SU-DHL-6 (cell line): ENCODE data around the gene FBXO41.

Experiments
- H2AFZ ChIP-seq: fragments of 200-600 bp; sonication (generic); 2 replicates; pipeline ENCODE4 v1.6.1; 2014; ENCODE audit warnings: low read depth, mild to moderate bottlenecking, moderate library complexity, mixed read lengths, antibody characterized with exemption, low read length; ENCODE audit not compliant: severe bottlenecking
- H3F3A ChIP-seq: fragments of 200-600 bp; shearing (Covaris generic); 2 replicates; pipeline ENCODE4 v1.6.0; 2016; ENCODE audit warnings: antibody characterized with exemption, mild to moderate bottlenecking; ENCODE audit not compliant: insufficient read depth
- H3K27ac ChIP-seq: fragments of 200-600 bp; sonication (generic); 2 replicates; pipeline ENCODE4 v1.5.1; 2016; ENCODE audit warnings: low read depth, mild to moderate bottlenecking, low read length, moderate library complexity, mixed read lengths
- H3K27me3 ChIP-seq: fragments of 200-600 bp; sonication (generic), shearing (Covaris generic); 2 replicates; pipeline ENCODE4 v1.6.0; 2014; ENCODE audit warnings: mild to moderate bottlenecking, low read length
- H3K36me3 ChIP-seq: fragments of 200-600 bp; sonication (generic); 2 replicates; pipeline ENCODE4 v1.6.1; 2014; ENCODE audit warnings: mild to moderate bottlenecking, low read length, mixed read lengths
- H3K4me2 ChIP-seq: fragments of 300-600, 200-600 bp; shearing (Covaris generic), sonication (generic); 2 replicates; pipeline ENCODE4 v1.6.0; 2014; ENCODE audit warnings: low read length, low read depth, mild to moderate bottlenecking; ENCODE audit not compliant: poor library complexity, severe bottlenecking
- H3K4me3 ChIP-seq: fragments of 200-600 bp; sonication (generic); 2 replicates; pipeline ENCODE4 v1.5.1; 2014; ENCODE audit warnings: antibody characterized with exemption, low read length, mild to moderate bottlenecking, mixed read lengths; ENCODE audit not compliant: insufficient read depth, poor library complexity, severe bottlenecking
- H3K79me2 ChIP-seq: fragments of 200-600 bp; sonication (generic); 2 replicates; pipeline ENCODE4 v1.6.1; 2014; ENCODE audit warnings: mild to moderate bottlenecking, low read length, moderate library complexity; ENCODE audit not compliant: insufficient read depth
- H3K9ac ChIP-seq: fragments of 200-600 bp; sonication (generic); 2 replicates; pipeline ENCODE4 v1.7.0; 2014; ENCODE audit warnings: mild to moderate bottlenecking, low read length
- H3K9me2 ChIP-seq: fragments of 200-600 bp; sonication (generic); replicated peaks from 2 replicates; pipeline ENCODE4 v1.6.1; 2014; ENCODE audit warnings: low read length; ENCODE audit not compliant: insufficient read depth
- H3K9me3 ChIP-seq: fragments of 200-600 bp; sonication (generic); 2 replicates; pipeline ENCODE4 v1.6.1; 2014; ENCODE audit warnings: low read length, mixed read lengths; ENCODE audit not compliant: insufficient read depth
- H4K20me1 ChIP-seq: fragments of 200-600 bp; sonication (generic); 2 replicates; pipeline ENCODE4 v1.6.1; 2014; ENCODE audit warnings: low read depth, mild to moderate bottlenecking, antibody characterized with exemption, low read length, moderate library complexity, mixed read lengths
- EZH2phosphoT487 ChIP-seq: fragments of 200-600 bp; sonication (generic), shearing (Covaris generic); conservative IDR thresholded peaks from 2 replicates; pipeline ENCODE4 v1.6.1; 2018; ENCODE audit warnings: mild to moderate bottlenecking, antibody characterized with exemption, low read length, moderate library complexity, mixed read lengths
- TF ChIP-seq, protein P1 (sequence below): fragments of 200-600 bp; sonication (generic); IDR thresholded peaks from one replicate; pipeline ENCODE4 v1.5.1; 2017; ENCODE audit warnings: antibody characterized with exemption, mild to moderate bottlenecking, low read length, moderate library complexity; ENCODE audit not compliant: insufficient read depth, poor library complexity, severe bottlenecking

The FBXO41 gene

GRCh38 chr2:73257425-73258125 lies 26.7 kb downstream of the FBXO41 start:
- Histone ChIP-seq H3F3A (peaks cover 20% of the 10 kb centered on the region), H3K4me3 (no peak overlapping the region), H3K4me2 (no peak overlapping the region), H3K79me2 (no peaks in the 10 kb centered on the region), H3K27ac (no peak overlapping the region), H3K36me3 (no peaks in the 10 kb centered on the region; the same call in 1 of the 2 replicates), H3K9me2 (no peaks in the 10 kb centered on the region), H3K9ac (no peak overlapping the region), H3K9me3 (no peaks in the 10 kb centered on the region), H4K20me1 (no peaks in the 10 kb centered on the region; the same call in 1 of the 2 replicates), H2AFZ (no peak overlapping the region), H3K27me3 (no peaks in the 10 kb centered on the region)
- TF ChIP-seq, protein P1, sequence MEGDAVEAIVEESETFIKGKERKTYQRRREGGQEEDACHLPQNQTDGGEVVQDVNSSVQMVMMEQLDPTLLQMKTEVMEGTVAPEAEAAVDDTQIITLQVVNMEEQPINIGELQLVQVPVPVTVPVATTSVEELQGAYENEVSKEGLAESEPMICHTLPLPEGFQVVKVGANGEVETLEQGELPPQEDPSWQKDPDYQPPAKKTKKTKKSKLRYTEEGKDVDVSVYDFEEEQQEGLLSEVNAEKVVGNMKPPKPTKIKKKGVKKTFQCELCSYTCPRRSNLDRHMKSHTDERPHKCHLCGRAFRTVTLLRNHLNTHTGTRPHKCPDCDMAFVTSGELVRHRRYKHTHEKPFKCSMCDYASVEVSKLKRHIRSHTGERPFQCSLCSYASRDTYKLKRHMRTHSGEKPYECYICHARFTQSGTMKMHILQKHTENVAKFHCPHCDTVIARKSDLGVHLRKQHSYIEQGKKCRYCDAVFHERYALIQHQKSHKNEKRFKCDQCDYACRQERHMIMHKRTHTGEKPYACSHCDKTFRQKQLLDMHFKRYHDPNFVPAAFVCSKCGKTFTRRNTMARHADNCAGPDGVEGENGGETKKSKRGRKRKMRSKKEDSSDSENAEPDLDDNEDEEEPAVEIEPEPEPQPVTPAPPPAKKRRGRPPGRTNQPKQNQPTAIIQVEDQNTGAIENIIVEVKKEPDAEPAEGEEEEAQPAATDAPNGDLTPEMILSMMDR: no peak
- no peak for TF ChIP-seq EZH2phosphoT487

GRCh38 chr2:73257021-73257420 lies 27.3 kb downstream of the FBXO41 start:
- Histone ChIP-seq H3K27ac (no peak overlapping the region), H4K20me1 (no peaks in the 10 kb centered on the region; the same call in 1 of the 2 replicates)

DNA sequence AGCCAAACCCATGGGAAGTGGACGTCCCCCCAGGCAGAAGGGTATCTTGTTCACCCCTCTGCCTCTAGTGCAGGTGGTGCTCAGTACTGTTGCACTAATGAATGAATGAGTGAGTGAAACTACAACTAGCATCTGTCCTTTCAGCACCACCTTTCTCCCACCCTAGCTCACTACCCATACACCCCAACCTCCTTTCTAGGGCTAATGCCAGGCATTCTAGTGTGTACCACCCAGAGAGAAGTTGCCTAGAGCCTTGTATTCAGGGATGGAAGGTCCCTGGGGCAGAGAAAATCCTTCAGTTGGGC lies 27.7 kb downstream of the FBXO41 start:
- peaks cover 20% of the 10 kb centered on the region for H3F3A ChIP-seq
- TF ChIP-seq, protein P1: no peak
- no peak for TF ChIP-seq EZH2phosphoT487
- no peak overlapping the region for H2AFZ ChIP-seq
- no peak overlapping the region for H3K9ac ChIP-seq
- no peaks in the 10 kb centered on the region for H3K27me3 ChIP-seq
- H3K4me2 ChIP-seq: no peak overlapping the region
- H3K4me3 ChIP-seq: no peak overlapping the region
- no peaks in the 10 kb centered on the region for H3K9me2 ChIP-seq
- H3K79me2 ChIP-seq: no peaks in the 10 kb centered on the region
- H3K27ac ChIP-seq: no peak overlapping the region
- no peaks in the 10 kb centered on the region; the same call in 1 of the 2 replicates for H3K36me3 ChIP-seq
- H4K20me1 ChIP-seq: no peaks in the 10 kb centered on the region; the same call in 1 of the 2 replicates
- H3K9me3 ChIP-seq: no peaks in the 10 kb centered on the region

More at GRCh38 chr2:73257021-73257420, 27.3 kb downstream of the FBXO41 start:
- no peaks in the 10 kb centered on the region for H3K79me2 ChIP-seq
- H2AFZ ChIP-seq: no peak overlapping the region
- TF ChIP-seq EZH2phosphoT487: no peak
- TF ChIP-seq, protein P1: no peak
- no peaks in the 10 kb centered on the region; the same call in 1 of the 2 replicates for H3K36me3 ChIP-seq
- no peaks in the 10 kb centered on the region for H3K9me3 ChIP-seq
- H3K27me3 ChIP-seq: no peaks in the 10 kb centered on the region
- no peaks in the 10 kb centered on the region for H3K9me2 ChIP-seq
- H3F3A ChIP-seq: peaks cover 20% of the 10 kb centered on the region
- H3K4me2 ChIP-seq: no peak overlapping the region
- H3K4me3 ChIP-seq: no peak overlapping the region
- no peak overlapping the region for H3K9ac ChIP-seq
